Stimulated activated CD4-positive, alpha-beta T cell treated with anti-CD3 and anti-CD28 coated beads, Interleukin-15, amount 100 ng/mL, for 48 hours (primary cell): ENCODE data around the gene FANCC.
"Not testable (repeated sequence)": the region's sequence is repeated elsewhere in the genome, so short reads cannot be mapped to it uniquely, and the experiment has no call there.

Experiments
- DNase-seq, 2 donors: peaks; one replicate each; pipeline ENCODE4 v3.0.0-alpha.2; 2020; ENCODE audit warnings: low read depth in 2 of 2

FANCC gene

DNA sequence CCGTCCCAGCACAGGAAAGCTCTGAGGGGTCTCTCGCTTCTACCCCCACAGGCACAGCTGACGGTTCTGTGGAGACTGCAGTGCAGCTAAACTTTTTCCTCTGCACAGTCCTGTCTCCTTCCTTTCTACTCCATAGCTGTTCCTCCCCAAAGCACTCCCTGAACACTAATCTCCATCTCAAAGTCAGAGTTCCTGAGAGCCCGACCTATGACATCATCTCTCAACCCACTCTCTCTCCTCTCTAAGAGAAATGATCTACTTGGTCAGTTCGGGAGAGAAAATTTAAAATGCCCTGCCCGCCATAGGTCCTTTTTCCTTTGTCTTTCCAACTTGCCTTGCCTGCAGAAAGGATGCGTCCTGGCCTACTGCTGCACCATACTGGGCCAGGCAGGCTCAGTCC, 90.6 kb downstream of the FANCC start:
- DNase-seq = no peak

DNA sequence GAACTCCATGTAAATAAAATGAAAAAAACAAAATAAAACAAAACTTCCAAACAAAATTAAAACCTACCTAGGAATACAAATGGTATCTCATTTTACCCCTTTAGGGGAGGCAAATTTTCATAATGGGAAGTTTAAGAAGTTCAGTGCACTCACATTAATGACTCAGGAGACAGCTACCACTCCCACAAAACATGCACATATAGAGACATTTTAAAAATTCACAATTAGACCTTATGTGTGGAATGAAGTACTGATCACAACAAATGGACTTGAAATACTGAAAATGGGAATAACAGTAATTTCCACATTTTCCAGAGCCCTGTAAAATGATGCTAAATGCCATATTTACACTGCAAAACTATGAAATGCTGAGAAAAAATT, 91.8 kb downstream of the FANCC start:
- DNase-seq = no peak

DNA sequence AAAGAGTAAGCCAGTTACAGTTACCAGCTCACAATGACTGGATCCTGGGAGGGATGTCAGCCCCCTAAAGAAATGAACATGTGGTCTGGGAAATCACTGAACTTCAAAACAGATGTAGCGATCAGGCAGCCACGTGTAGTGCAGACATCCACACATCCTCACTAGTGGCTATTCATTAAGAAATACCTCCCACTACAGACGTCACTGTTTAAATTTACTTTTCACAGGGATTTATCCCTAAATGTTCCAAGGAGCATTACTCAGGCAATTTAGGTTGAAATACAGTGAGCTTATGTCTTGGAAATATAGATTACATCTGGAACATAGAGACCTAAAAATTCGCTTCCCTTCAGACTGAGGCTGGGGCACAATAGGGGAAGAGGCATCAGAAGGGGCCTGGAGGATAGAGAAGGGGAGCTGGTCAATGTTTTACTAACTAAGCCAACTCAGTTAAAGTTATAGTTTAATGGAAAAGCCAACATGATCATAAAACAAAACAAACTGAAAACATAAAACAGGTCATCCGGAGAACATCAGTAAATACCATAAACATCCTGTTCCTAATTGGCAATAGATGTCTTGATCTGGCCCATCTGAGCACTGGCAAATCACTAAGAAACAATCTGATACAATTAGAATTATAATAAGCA, 92.3 kb downstream of the FANCC start:
- no peak for DNase-seq

DNA sequence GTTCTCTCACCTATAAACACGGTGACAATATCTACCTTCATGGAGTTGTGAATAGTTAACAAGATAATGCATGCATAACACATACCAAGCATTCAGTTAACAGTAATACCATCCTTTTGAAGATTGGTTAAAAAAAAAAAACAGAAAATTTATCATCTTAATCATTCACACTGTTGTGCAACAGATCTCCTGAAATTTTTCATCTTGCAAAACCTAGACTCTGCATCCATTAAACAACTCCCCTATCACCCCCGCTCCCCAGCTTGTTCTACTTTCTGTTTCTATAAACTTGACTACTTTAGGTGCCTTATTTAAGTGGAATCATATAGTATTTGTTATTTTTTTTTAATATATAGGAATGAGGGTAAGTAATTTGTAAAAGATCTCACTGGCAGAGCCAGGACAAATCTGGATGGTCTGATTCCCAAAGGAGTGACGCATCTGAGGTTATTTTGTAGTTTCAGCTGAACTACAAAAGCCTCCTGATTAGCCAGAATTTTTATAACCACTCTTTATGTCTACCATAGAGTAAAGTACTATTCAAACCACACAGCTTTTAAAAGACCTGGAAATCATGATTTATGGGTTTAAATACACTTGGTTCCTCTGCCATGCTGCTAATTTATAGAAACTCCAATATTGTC, 93.0 kb downstream of the FANCC start:
- DNase-seq = no peak

DNA sequence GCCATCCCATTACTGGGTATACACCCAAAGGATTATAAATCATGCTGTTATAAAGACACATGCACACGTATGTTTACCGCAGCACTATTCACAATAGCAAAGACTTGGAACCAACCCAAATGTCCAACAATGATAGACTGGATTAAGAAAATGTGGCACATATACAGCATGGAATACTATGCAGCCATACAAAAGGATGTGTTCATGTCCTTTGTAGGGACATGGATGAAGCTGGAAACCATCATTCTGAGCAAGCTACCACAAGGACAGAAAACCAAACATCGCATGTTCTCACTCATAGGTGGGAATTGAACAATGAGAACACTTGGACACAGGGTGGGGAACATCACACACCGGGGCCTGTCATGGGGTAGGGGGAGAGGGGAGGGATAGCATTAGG, 97.2 kb downstream of the FANCC start:
- not testable (repeated sequence) for DNase-seq

DNA sequence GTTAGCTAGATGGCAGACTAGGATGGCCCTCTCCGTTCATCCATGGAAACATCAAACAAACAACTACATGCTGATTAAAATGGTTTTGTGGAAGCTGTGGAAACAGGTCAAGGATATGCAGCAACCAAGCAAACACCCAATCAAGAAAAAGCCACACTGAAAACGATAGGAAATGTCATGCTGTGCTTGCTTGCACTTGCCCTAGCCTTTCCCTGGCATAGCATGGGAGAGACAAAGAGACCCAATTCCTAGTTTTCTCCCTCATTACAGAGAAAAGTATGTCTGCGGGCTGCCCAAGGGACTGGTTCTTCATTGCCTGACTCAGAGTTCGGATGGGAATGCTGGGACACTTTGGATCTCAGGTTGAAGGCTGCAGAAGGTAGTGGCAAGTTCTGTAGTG, 98.7 kb downstream of the FANCC start:
- no peak for DNase-seq

DNA sequence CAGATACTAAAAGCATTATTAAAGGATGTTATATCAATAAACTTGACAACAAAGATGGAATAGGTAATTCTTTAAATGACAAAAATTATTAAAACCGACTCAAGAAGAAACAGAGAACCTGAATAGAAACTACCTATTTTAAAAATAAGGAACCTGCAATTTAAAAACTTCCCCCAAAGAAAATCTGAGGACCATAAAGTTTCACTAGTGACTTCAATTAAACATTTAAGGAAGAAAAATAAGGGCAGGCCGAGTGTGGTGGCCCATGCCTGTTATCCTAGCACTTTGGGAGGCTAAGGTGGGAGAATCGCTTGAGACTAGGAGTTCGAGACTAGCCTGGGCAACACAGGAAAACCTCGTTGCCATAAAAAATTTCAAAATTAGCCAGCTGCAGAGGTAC, 99.6 kb downstream of the FANCC start:
- DNase-seq = no peak

DNA sequence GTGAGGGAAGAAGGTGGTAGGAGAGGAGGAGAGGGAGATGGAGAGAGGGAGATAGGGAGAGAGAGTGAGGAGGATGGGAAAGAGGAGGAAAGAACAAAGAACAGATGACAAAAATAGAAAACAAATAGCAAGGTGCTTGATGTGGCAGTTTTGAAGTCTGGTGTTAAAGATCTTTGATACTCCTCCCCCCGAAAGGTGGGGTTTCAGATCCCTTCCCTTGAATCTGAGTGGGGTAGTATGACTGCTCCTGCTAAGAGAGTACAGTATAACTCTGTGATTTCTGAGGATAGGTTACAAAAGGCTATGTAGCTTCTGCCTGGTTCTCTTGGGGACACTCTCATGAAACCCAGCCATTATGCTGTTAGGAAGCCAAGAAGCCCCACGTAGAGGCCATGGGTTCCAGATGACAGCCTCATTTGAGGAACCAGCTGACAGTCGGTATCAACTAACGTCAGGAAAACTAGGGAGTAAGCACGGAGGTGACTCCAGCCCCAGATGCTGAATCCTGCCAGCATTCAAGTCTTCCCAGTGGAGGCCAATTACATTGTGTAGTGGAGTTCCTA, 102.1 kb downstream of the FANCC start:
- DNase-seq = no peak

DNA sequence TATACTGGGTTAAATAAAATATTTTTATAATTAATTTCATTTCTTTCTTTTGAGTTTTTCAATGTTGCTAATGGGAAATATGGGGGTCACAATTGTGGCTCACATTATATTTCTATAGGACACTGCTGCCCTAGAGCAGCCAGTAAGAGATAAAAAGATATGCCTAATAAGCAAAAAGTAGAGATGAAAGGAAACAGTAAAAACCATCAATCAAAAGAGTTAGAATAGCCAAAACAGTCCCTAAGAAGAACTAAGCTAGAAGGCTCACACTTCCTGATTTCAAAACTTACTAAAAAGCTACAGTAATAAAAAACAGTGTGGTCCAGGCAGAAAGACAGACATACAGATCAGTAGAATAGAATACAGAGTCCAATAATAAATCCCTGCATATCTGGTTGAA, 104.4 kb downstream of the FANCC start:
- DNase-seq = no peak

DNA sequence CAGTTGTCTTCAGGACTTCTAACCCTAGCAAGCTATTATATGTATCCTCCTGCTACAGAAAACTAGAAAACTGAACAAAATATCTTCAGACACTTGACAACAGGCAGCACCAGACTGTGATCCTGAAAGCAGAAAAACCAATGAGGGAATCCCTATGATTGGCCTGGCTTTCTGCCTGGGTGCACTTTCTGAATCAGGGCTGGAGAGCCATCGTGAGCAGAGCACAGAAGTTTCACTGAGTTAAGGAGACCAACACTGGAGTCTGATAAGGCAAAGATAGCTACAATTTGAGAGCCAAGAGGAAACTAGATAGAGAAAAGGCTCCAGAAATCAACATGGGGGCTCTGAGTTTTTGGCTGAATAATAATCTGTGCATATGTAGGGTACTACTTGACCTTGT, 106.5 kb downstream of the FANCC start:
- DNase-seq = no peak

DNA sequence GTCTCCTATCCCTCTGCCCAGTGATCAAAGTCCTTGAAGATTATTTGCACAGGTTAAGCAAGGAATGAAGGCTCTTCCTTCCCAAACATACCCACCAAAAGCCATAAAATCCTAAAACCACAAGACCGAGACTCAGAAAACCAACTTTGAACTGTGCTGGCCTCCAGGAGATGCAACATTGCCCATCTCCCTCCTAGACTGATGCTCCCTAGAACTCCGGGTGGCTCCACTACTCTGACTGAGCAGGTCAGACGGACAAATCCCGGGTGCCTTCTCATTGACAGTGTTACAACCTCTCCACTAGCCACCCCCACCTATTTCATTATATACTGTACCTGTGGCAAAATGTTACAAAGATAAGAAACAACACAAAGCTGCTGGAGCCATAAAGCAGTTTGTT, 110.1 kb downstream of the FANCC start:
- no peak for DNase-seq

DNA sequence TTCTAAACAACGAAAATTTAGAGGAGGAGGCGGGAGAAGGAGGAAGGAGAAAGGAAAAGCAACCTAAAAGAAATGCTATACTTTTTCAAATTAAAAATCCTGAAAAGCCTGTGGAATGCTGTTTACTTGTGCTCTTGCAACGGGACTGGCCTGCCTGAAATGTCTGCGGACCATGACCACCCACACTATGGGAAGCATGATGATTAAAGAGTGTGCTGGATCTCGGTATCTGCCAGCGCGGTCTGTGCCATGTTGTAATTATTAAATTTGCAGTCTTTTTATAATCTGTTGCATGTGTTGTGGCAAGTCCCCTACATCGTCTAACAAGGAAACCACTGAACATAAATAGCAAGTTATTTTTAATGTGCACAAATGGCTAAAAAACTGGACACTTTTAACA, 111.4 kb downstream of the FANCC start:
- no peak for DNase-seq

DNA sequence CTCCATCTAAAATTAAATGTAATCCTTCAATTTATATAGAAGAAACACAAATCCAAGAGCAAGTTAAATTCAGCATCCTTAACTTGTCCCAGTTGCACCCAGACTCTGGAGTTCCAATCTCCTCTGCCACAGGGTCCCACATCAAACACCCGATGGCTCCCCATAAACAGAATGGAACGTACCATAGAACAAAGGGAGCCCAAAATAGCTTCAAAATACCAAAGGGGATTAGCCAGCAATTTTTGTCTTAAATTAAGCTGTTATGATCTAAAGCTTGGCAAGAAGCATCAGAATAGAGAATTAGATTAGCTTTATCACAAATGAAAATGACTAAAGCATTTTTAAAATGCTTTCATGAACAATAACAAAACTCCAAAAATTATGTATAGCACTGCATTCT, 112.8 kb downstream of the FANCC start:
- no peak for DNase-seq

DNA sequence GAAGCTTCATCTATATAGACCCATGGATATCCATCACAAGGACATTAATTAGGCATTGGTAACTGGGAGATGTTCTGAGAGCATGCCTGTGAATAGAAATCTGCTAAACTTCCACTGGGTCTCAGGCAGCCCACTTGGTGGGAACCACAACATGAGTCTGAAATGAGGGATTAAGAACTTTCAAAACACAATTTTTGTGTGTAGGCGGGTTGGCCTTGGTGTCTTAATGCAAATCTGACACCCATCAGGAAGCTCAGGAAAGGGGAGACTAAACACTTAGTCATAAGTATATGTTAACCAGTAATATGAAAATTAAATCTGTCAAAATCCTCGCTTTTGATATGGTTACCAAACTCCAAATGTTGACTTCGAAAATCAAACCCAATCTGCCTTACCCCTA, 113.2 kb downstream of the FANCC start:
- no peak for DNase-seq

DNA sequence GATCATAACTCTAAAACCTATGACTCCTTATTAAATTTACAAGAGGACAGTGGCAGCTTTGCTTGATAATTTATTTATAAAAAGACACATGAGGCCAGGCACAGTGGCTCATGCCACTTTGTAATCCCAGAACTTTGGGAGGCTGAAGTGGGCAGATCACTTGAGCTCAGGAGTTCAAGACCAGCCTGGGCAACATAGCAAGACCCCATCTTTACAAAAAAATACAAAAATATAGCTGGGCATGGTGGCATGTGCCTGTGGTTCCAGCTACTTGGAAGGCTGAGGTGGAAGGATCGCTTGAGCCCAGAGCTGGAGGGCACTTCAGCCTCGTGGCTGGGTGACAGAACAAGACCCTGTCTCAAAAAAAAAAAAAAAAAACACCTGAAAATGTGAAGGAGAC, 114.5 kb downstream of the FANCC start:
- not testable (repeated sequence) for DNase-seq

DNA sequence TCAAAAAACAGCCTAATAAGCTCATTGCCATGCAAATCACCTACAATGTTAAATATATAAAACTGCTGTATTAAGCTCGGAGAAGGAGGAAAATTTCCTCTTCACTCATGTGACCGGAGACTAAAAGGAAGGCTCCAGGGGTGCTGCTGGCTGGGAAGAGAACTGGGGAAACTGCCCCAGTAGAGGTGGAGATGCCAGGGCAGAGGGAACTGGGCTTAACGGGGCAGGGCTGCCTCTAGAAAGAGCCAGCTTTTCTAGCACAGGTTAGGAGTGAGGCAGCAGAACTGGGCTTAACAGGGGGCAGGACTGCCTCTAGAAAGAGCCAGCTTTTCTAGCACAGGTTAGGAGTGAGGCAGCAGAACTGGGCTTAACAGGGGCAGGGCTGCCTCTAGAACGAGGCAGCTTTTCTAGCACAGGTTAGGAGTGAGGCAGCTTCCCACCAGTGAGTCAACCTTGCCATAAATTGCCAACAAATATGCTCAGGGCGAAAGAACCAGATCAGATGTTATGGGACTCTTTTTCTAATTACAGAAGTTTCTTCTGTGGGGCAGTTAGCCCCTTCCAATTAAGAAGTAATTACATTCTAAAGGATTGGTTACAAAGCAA, 115.3 kb downstream of the FANCC start:
- no peak for DNase-seq

DNA sequence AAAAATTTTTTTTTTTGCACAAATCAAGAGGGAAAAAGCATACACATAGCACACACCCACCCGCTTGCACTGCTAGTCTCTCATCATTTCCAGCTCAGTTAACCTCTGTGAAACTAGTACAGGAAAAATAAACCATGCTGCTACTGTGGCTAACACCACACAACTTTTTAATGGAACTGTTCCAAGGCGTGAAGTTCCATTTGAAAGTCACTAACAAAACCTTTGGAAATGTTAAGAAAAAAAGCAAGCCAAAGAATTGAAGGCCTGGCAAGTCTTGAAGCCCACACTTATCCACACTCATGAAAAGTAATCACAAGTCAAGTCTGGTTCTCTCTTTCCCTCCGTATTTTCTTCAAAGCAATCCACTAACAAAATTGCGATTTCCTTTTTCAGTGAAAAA, 116.3 kb downstream of the FANCC start:
- no peak for DNase-seq

DNA sequence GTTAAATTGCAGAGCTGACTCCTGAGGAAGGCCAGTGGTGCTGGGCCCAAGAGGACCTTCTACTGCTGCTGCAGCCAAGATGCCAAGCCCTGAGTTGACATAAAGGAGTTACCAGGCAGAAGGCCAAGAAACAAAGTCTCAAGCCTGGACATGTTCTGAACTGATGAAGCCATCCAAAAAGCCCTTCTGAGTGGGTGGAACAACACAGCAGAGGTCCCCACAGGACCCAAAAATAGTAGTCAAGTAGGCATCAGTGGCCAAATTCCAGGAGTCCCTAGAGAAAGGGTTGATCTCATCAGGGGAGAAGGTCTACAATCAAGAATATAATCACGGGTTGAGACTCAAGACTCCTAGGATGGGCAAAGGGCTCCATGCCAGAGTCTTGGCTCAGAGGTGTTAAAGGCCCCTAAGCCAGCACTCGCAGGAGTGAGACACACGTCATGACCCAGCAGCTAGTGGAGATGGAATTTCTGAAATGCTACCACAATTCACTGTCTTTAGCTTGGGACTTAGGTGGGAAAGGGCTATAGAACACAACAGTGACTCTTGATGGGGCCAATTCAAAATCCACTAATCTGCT, 119.7 kb downstream of the FANCC start:
- DNase-seq = no peak

DNA sequence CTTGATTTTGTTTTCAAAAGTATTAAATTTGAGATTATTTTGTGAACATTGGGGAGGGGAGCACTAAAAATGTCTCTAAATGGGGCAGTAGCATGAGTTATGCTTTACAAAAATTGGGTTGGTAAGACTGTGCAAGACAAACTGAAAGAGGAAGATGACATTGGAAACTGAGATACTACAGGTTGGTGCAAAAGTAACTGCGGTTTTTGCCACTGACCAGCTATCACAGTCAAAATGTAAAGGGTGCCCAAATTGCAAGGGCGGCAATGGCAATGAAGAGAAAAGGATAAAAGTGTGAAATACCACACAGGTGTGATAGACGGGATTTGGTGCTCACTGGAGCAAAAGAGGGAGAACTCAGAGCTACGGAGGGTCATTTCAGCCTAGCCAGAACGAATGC, 124.0 kb downstream of the FANCC start:
- no peak for DNase-seq

DNA sequence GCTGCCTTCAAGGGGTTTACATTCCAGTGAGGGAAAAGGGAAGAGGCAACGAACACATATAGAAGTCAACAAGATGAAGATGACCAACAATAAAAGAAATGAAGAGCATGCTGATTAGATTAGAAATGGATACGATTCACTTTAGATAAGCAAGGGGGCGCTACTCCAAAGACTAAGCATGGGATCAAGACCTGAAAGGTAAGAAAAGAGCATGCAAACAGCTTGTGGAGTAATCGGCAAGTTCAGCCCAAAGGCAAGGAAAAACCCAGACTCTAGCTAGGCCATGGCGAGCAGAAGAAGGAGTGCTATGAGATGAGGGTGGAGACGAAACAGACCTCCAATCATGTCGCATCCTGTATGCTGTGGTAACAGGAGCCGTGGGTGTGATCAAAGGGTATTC, 124.4 kb downstream of the FANCC start:
- no peak for DNase-seq

DNA sequence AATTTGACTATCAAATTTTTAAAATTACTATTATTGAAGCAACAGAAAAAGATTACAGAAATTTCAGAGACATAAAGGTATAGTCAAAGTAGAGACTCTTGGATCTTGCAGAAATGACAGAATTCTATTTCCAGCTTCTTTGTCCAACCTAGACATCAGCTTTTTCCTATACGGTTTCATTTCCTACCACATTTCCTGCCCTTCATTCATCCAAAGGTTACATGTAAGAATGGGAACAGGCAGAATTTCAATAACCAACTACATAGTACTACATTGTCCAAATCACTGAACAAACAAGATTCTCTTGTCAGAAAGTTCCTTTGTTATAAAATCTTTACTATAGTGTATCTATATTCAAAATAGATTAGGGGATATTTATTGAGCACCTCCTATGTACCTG, 124.9 kb downstream of the FANCC start:
- DNase-seq = no peak

DNA sequence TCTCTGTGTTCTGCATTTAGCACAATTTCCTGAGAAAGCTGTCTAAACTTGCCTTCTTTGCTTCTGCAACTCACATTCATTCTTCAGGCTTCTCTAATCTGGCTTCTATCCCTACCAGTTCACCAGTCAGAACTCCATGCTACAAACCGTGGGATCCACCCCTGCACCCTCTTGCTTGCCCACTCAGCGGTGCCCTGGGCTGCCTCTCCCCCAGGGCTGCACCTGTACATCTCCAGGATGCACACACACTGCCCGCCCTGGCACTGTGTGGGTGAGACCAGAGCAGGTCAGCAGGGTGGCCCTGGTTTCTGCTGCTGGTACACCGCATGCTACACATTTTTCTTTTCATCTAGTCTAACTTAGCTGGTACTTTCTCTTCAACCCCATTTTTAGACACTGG, 127.1 kb downstream of the FANCC start:
- DNase-seq = no peak
